ENCODE measurements around the gene NLRC5.

NLRC5 gene

DNA sequence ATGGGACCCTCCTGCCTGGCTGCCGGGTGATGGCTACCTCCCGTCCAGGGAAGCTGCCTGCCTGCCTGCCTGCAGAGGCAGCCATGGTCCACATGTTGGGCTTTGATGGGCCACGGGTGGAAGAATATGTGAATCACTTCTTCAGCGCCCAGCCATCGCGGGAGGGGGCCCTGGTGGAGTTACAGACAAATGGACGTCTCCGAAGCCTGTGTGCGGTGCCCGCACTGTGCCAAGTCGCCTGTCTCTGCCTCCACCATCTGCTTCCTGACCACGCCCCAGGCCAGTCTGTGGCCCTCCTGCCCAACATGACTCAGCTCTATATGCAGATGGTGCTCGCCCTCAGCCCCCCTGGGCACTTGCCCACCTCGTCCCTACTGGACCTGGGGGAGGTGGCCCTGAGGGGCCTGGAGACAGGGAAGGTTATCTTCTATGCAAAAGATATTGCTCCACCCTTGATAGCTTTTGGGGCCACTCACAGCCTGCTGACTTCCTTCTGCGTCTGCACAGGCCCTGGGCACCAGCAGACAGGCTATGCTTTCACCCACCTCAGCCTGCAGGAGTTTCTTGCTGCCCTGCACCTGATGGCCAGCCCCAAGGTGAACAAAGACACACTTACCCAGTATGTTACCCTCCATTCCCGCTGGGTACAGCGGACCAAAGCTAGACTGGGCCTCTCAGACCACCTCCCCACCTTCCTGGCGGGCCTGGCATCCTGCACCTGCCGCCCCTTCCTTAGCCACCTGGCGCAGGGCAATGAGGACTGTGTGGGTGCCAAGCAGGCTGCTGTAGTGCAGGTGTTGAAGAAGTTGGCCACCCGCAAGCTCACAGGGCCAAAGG is 36.8 kb downstream of the NLRC5 start:
- no peak for DNase-seq (ENCODE audit: low spot score)
- no peak overlapping the region for H3K4me3 ChIP-seq
- TF ChIP-seq, protein P1, sequence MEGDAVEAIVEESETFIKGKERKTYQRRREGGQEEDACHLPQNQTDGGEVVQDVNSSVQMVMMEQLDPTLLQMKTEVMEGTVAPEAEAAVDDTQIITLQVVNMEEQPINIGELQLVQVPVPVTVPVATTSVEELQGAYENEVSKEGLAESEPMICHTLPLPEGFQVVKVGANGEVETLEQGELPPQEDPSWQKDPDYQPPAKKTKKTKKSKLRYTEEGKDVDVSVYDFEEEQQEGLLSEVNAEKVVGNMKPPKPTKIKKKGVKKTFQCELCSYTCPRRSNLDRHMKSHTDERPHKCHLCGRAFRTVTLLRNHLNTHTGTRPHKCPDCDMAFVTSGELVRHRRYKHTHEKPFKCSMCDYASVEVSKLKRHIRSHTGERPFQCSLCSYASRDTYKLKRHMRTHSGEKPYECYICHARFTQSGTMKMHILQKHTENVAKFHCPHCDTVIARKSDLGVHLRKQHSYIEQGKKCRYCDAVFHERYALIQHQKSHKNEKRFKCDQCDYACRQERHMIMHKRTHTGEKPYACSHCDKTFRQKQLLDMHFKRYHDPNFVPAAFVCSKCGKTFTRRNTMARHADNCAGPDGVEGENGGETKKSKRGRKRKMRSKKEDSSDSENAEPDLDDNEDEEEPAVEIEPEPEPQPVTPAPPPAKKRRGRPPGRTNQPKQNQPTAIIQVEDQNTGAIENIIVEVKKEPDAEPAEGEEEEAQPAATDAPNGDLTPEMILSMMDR (IDR thresholded peaks at IDR 0.05): no peak

DNA sequence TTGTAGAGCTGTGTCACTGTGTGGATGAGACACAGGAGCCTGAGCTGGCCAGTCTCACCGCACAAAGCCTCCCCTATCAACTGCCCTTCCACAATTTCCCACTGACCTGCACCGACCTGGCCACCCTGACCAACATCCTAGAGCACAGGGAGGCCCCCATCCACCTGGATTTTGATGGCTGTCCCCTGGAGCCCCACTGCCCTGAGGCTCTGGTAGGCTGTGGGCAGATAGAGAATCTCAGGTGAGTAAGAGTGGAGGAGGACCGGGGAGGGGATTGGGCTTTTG is 37.4 kb downstream of the NLRC5 start:
- DNase-seq (ENCODE audit: low spot score): no peak
- TF ChIP-seq, protein P1 (IDR thresholded peaks at IDR 0.05): no peak
- H3K4me3 ChIP-seq: no peak overlapping the region
- no peak overlapping the region for H3K27ac ChIP-seq

More for the DNA sequence above, 36.8 kb downstream of the NLRC5 start:
- H3K27ac ChIP-seq: no peak overlapping the region

DNA sequence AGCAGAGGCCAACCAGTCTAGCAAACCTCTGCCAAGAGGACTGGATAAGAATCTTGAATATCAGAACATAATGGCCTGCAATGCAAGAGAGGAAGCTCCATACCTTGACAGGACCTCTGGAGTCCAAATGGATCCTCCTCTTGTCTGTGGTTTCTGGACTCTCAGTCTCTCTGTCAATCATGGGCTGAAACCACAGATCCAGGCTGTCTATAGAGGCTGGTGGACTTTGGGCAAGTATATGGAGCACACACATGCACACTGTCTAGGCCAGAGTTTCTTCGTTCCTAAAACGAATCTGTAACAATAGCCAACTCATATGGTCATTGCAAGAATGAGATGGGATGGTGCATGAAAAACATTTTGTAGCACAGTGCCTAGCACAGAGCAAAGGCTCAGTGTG is 37.7 kb downstream of the NLRC5 start:
- no peak overlapping the region for H3K27ac ChIP-seq
- H3K4me3 ChIP-seq: no peak overlapping the region
- no peak for DNase-seq (ENCODE audit: low spot score)
- TF ChIP-seq, protein P1 (IDR thresholded peaks at IDR 0.05): no peak

DNA sequence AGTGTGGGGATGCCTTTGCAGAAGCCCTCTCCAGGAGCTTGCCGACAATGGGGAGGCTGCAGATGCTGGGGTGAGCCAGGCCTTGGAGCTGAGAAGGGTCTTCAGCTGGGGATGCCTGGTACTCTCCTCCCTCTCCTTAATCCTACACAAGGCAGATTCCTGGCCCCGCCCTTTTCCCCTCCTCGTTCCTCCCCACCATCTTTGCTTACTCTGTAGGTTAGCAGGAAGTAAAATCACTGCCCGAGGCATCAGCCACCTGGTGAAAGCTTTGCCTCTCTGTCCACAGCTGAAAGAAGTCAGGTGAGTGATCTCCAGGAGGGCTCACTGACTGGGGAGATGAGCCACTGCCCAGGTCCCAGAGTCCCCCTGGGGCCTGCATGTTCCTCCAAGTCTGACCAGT is 38.7 kb downstream of the NLRC5 start:
- H3K27ac ChIP-seq: no peak overlapping the region
- no peak overlapping the region for H3K4me3 ChIP-seq
- TF ChIP-seq, protein P1 (IDR thresholded peaks at IDR 0.05): no peak
- DNase-seq (ENCODE audit: low spot score): no peak

DNA sequence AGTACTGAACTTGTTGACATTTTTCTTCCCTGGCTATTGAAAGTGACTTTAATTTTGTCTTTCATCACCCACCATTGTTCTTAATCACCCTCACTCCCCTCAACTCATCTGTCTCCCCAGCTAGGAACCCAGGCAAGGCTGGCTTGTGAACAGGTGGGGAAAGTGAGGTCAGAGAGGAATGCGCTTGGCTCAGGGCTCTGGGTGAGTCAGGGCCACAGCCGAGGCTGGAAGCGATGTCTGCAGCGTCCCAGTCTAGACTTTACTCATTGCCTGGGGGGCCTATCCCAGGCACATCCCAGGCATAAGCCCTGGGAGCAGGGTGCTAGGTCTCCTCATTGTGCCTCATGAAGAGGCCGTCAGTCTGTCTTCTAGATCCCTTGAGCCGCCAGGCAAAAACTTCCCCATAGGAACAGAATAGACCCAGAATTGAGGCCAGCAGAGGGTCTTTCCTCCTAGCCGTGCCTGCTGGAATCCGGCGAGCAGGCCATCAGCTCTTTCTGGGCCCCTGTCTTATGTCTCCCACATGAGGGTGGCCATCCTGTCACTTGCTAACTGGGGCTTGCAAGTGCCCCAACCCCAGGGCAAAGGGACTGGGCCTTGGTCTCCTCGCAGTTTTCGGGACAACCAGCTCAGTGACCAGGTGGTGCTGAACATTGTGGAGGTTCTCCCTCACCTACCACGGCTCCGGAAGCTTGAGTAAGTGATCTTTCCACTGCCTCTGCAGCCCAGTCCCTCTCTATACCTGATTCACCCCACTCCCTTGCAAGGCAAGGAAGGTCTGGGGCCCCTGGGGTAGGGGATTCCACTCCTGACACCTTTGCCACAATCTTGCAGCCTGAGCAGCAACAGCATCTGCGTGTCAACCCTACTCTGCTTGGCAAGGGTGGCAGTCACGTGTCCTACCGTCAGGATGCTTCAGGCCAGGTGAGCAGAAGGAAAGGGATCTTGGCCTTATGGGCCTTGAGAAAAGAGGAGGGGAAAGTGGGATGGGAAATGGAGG is 40.1 kb downstream of the NLRC5 start:
- no peak for DNase-seq (ENCODE audit: low spot score)
- TF ChIP-seq, protein P1 (IDR thresholded peaks at IDR 0.05): no peak
- no peak overlapping the region for H3K27ac ChIP-seq
- no peak overlapping the region for H3K4me3 ChIP-seq

DNA sequence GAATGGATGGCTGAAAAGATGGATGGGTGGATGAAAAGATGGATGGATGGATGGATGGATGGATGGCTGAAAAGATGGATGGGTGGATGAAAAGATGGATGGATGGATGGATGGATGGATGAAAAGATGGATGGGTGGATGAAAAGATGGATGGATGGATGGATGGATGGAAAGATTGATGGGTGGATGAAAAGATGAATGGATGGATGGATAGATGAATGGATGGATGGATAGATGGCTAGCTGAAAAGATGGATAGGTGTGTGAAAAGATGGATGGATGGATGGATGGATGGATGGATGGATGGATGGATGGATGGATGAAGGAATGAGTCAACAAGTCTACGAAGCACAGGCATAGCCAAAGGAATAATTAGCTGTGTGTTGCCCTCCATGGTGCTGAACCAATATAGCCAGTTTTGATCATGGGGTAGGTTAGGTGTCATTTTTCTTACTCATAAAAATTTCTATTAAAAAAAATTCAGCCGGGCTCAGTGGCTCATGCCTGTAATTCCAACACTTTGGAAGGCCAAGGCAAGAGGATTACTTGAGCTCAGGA is 41.1 kb downstream of the NLRC5 start:
- no peak for DNase-seq (ENCODE audit: low spot score)
- TF ChIP-seq, protein P1 (IDR thresholded peaks at IDR 0.05): no peak
- H3K4me3 ChIP-seq: no peak overlapping the region

More for the DNA sequence above, 41.1 kb downstream of the NLRC5 start:
- no peak overlapping the region for H3K27ac ChIP-seq

Measured in coronary artery (tissue), 2 donors.